Muscle layer of colon (tissue), 2 donors: ENCODE measurements around the gene OSBPL6.

Source experiments
- H3K27ac ChIP-seq: one replicate; pipeline ENCODE4 v1.7.0; 2013; ENCODE audit warnings: low read depth, mild to moderate bottlenecking, low read length, moderate library complexity
- H3K27me3 ChIP-seq, 2 donors: one replicate each; pipeline ENCODE4 v1.7.0; 2013; ENCODE audit warnings: low read length in 2 of 2, mild to moderate bottlenecking in 2 of 2; ENCODE audit not compliant: insufficient read depth in 2 of 2, control insufficient read depth in 1 of 2
- H3K36me3 ChIP-seq: one replicate; pipeline ENCODE4 v1.7.0; 2013; ENCODE audit warnings: mild to moderate bottlenecking, low read length; ENCODE audit not compliant: insufficient read depth
- H3K4me1 ChIP-seq: one replicate; pipeline ENCODE4 v1.7.0; 2013; ENCODE audit warnings: mild to moderate bottlenecking, low read length; ENCODE audit not compliant: insufficient read depth
- H3K4me3 ChIP-seq, 2 donors: one replicate each; pipeline ENCODE4 v1.7.0; 2013; ENCODE audit warnings: low read length in 2 of 2, low read depth in 1 of 2, mild to moderate bottlenecking in 1 of 2, moderate library complexity in 1 of 2
- H3K9ac ChIP-seq: one replicate; pipeline ENCODE4 v1.7.0; 2013; ENCODE audit warnings: low read length
- H3K9me3 ChIP-seq: one replicate; pipeline ENCODE4 v1.7.0; 2013; ENCODE audit warnings: mild to moderate bottlenecking, low read length
- donor health status: abdominal sarcoma.
- donor health status: Adenocarcinoma of cecum.

OSBPL6 gene

DNA sequence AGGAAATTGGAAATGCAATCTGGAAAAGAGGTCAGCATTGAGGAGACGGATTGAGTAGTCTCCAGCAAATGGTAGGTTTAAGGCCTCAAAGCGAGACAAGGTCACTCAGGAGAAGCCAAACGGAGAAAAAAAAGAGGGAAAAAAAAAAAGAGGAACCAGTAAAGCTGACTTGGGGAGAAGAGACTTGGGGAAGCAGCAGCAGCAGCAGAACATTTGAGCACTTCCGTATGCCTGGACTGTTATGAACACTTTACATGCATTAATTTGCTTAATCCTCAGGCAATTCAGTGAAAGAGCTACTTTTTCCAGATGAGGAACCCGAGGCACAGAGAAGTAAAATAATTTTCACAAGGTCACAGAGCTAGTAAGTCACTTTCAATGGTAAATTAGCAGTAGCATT is 81.3 kb downstream of the OSBPL6 start:
- Histone ChIP-seq H3K27me3 (no peaks in the 10 kb centered on the region), H3K9me3 (no peaks in the 10 kb centered on the region), H3K4me1 (peaks cover 9% of the 10 kb centered on the region), H3K4me3 (no peak overlapping the region), H3K27ac (no peak overlapping the region), H3K36me3 (no peaks in the 10 kb centered on the region), H3K9ac (no peak overlapping the region)

DNA sequence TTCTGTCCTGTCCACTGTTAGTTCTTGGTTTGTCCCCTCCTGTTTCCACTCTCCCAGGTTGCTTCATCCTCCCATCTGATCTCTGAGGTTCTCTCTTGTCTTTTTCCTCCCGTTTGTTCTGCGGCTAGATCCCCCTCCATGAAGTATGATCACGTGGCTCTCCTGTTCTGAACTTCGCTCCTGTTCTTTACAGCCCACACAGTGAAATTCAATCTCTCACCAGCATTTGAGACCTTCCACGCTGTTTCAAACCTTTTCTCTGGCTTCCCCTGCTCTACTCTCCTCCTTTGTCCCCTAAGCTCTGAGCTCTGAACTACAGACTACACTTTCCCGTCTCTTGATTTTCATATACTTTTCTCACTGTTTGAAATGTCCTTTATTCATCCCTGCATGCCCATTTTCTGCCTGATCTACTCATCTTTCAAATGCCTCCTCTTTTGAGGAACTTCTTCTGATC is 83.5 kb downstream of the OSBPL6 start:
- H3K27me3 ChIP-seq: no peaks in the 10 kb centered on the region
- no peak overlapping the region for H3K4me3 ChIP-seq
- H3K4me1 ChIP-seq: no peaks in the 10 kb centered on the region
- H3K36me3 ChIP-seq: no peaks in the 10 kb centered on the region
- no peak overlapping the region for H3K27ac ChIP-seq
- H3K9me3 ChIP-seq: no peaks in the 10 kb centered on the region
- H3K9ac ChIP-seq: no peak overlapping the region

DNA sequence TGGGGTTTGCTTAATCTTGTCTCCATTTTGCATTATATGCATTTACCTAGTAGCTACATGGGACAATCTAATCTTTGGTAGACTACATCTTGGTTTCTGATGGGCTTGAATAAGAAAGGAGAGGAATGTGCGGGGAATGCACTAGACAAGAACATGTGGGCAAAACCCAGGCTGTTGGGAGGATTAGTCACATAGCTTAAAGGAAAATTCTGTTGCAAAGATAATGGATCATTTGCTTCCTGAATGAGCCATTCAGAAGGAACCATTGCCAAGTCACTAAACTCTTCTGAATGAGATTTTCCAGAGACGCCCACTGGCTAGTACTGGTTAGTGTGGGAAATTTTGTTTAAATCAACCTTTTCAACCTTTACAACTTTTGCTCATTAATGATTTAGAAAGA is 84.8 kb downstream of the OSBPL6 start:
- Histone ChIP-seq H3K36me3 (no peaks in the 10 kb centered on the region), H3K27ac (no peak overlapping the region), H3K4me3 (no peak overlapping the region), H3K27me3 (no peaks in the 10 kb centered on the region), H3K4me1 (no peaks in the 10 kb centered on the region), H3K9me3 (no peaks in the 10 kb centered on the region), H3K9ac (no peak overlapping the region)

GRCh38 chr2:178279636-178280035 is 85.3 kb downstream of the OSBPL6 start:
- H3K27me3 ChIP-seq: no peaks in the 10 kb centered on the region
- no peak overlapping the region for H3K9ac ChIP-seq
- no peaks in the 10 kb centered on the region for H3K9me3 ChIP-seq
- no peak overlapping the region for H3K27ac ChIP-seq
- H3K36me3 ChIP-seq: no peaks in the 10 kb centered on the region
- no peak overlapping the region for H3K4me3 ChIP-seq
- no peaks in the 10 kb centered on the region for H3K4me1 ChIP-seq

DNA sequence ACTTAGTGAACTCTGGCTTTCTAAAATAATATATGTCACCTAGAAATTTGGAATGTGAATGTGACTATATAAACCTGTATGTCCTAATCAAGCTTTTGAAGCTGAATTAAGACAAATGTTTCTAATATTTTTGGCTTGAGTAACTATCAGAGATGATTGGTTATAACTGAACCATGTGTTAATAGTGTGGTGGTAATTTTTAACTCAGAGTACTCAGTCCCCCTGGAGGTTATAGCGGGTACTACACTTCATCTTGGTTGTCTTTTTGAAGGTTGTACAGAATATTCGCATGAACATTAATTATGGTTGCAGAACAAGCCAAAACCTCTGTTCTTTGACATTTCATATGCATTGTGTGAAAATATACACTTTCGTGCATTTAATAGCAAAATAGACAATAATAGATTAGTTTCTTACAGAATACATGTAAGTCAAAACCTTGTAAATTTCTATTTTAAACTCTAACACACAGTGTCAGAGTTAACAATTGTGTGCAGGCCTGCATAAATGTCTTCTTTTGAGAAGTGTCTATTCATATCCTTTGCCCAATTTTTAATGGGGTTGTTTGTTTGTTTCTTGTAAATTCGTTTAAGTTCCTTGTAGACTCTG is 86.0 kb downstream of the OSBPL6 start:
- H3K4me1 ChIP-seq: no peaks in the 10 kb centered on the region
- no peak overlapping the region for H3K27ac ChIP-seq
- no peaks in the 10 kb centered on the region for H3K27me3 ChIP-seq
- H3K36me3 ChIP-seq: no peaks in the 10 kb centered on the region
- H3K4me3 ChIP-seq: no peak overlapping the region
- H3K9ac ChIP-seq: no peak overlapping the region
- H3K9me3 ChIP-seq: no peaks in the 10 kb centered on the region

DNA sequence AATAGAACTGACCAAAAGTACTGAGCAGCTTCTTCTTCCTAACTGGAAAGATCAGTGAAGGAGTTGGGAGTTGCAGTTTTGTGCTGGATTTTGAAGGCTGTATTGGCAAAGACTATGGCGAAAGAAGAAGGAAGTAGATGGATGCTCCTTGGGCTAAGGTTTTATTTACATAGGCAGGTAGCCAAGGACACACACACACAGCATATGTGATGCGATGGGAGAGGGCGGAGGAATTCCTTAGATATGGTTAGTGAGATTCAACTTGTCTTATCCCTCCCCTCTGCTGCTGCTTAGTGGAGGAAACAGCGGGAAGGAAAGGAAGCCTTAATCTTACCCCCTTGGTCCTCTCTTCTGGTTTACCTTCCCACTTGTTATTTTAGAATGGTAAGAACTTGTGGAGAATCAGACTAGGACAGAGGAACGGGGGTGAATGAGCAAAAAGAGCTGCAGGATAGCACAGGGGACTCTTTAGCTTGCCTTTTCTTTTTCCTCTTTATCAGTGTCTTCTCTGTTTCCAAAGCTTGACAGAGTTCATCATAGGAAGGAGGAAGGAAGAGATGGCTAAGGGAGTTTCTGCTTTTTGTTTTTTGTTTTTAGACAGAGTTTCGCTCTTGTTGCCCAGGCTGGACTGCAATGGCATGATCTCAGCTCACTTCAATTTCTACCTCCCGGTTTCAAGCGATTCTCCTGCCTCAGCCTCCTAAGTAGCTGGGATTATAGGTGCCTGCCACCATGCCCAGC is 87.9 kb downstream of the OSBPL6 start:
- no peaks in the 10 kb centered on the region for H3K36me3 ChIP-seq
- H3K9me3 ChIP-seq: no peaks in the 10 kb centered on the region
- no peaks in the 10 kb centered on the region for H3K27me3 ChIP-seq
- no peak overlapping the region for H3K9ac ChIP-seq
- no peak overlapping the region for H3K4me3 ChIP-seq
- H3K4me1 ChIP-seq: no peaks in the 10 kb centered on the region
- no peak overlapping the region for H3K27ac ChIP-seq

- Histone ChIP-seq H3K4me1 (no peaks in the 10 kb centered on the region), H3K27ac (no peak overlapping the region), H3K36me3 (no peaks in the 10 kb centered on the region), H3K9me3 (no peaks in the 10 kb centered on the region), H3K27me3 (no peaks in the 10 kb centered on the region), H3K4me3 (no peak overlapping the region), H3K9ac (no peak overlapping the region)
Measured at GRCh38 chr2:178283341-178283918, 89.1 kb downstream of the OSBPL6 start.

DNA sequence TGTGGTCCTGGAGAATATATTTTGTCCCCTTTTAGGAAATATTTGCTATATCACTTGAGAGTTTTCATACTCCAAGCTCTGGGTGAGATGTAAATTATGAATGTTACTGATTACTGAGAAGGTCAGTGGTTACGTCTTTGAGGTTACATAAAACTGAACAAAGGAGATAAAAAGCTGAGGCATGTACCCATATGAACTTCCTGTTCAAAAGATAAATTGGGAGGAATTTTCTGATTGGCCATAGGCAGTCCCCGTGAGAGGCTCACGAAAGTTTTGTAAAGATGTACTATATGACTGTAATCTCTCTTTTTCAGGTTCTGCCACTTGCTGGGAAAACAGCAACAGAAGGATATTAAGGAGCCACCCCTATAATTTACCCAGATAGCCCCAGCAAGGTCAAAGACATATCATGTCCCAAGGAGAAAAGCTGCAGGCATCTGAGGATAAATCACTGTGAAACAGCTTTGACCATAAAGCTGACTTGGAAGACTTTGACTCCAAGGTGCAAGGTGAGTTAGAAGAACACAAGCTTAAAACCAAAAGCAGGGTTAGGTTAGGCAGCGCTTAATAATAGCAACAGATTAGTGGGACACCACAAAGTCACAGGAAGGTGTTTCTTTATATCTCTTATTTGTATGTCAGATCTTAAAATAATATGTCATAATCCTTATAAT is 90.4 kb downstream of the OSBPL6 start:
- no peak overlapping the region for H3K4me3 ChIP-seq
- no peak overlapping the region for H3K27ac ChIP-seq

DNA sequence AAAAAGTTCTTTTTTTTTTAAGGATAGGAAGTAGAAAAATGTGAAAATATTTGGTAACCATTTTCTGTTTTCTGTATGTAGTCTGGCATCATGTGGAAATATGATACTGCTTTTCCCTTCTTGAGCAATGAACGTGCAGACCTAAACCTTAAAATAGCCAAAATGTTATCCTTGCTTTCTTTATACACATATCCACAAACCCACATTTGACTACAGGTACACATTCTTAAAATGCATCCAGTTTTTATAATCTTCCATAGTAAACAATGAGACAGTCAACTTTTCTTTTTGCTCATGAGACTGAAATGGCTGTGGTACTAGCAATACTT is 90.9 kb downstream of the OSBPL6 start:
- no peak overlapping the region for H3K27ac ChIP-seq
- H3K27me3 ChIP-seq: no peaks in the 10 kb centered on the region
- H3K9me3 ChIP-seq: no peaks in the 10 kb centered on the region
- H3K4me1 ChIP-seq: no peaks in the 10 kb centered on the region
- H3K4me3 ChIP-seq: no peak overlapping the region
- no peak overlapping the region for H3K9ac ChIP-seq
- no peaks in the 10 kb centered on the region for H3K36me3 ChIP-seq

More for the DNA sequence above, 90.4 kb downstream of the OSBPL6 start:
- Histone ChIP-seq H3K36me3 (no peaks in the 10 kb centered on the region), H3K9ac (no peak overlapping the region), H3K9me3 (no peaks in the 10 kb centered on the region), H3K27me3 (no peaks in the 10 kb centered on the region), H3K4me1 (no peaks in the 10 kb centered on the region)

GRCh38 chr2:178286636-178287035 is 92.3 kb downstream of the OSBPL6 start:
- Histone ChIP-seq H3K4me1 (no peaks in the 10 kb centered on the region), H3K27ac (no peak overlapping the region), H3K27me3 (no peaks in the 10 kb centered on the region), H3K36me3 (no peaks in the 10 kb centered on the region), H3K4me3 (no peak overlapping the region), H3K9me3 (no peaks in the 10 kb centered on the region), H3K9ac (no peak overlapping the region)

DNA sequence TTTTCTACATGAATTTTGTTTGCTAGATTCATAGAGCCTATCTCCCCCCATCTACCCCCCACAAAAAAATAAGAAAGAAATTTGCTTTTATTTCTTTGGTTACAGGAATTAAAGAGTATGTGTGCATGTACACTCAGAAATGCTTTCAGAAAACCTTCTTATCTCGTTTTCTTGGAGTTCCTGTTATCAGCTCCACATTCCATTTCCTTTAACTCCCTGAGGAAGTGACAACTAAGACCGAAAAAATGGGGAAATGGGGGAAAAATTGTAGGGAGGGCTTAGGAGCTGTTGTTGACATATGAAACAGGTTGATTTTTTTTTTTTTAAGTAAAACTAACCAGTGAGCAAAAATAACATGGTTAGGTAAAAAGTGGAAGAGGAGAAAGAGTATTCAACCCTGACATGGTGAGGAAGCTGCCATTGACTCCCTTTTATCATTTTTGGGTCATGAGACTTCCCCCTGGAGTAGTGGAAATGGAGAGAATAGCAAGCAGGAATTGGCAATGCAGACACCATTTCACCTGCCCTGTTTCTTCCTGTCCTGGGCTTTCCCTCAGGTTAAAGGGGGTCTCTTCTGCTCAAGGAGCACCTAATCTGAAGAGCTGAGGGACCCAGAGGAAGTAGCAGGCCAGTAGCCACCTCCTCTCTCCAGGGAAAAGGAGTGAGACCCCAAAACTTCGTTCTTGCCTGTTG is 93.5 kb downstream of the OSBPL6 start:
- Histone ChIP-seq H3K36me3 (no peaks in the 10 kb centered on the region), H3K27ac (no peak overlapping the region), H3K4me1 (no peaks in the 10 kb centered on the region), H3K4me3 (no peak overlapping the region), H3K9ac (no peak overlapping the region), H3K9me3 (no peaks in the 10 kb centered on the region), H3K27me3 (no peaks in the 10 kb centered on the region)
